Epithelial cell of prostate (primary cell): ENCODE results near the gene BCAP31.
"Not testable (repeated sequence)": the region's sequence is repeated elsewhere in the genome, so short reads cannot be mapped to it uniquely, and the experiment has no call there.

ENCODE experiments used
- DNase-seq: peaks from one replicate; pipeline ENCODE4 v3.0.0-alpha.2; 2011; ENCODE audit warnings: low read depth, low spot score
- H3K27ac ChIP-seq: fragments of 450-650 bp; 2 replicates; pipeline ENCODE4 v1.5.1; 2017; ENCODE audit warnings: mild to moderate bottlenecking

Gene BCAP31

DNA sequence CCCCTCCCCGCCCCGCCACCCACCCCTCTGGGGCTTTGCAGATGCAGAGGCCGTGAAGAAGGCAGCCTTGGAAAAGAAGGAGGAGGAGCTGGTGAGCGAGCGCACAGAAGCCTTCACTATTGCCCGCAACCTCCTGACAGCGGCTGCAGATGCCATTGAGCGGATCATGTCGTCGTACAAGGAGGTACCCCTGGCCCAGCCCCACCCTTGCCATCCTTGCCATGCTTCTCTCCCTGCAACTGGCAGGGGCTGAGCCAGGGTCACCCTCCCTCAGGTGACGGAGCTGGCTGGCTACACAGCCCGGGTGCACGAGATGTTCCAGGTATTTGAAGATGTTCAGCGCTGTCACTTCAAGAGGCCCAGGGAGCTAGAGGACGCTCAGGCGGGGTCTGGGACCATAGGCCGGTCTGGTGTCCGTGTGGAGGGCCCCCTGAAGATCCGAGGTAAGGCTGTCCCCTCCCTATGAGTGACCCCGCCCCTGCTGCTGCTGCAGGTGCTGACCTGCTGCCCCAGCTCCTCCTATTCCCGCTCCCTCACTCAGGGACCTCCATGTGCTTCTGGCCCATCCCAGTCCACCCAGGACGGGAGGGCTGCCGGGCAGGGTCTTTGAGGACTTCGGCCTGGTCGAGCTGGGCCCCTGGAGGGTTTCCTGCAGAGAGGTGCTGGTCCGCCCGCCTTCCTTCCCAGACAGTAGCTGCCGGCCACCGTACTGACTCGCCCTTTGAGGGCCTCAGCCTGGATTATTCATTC, 12.1 kb upstream of the BCAP31 start:
- no peak overlapping the region for H3K27ac ChIP-seq
- DNase-seq = no peak

DNA sequence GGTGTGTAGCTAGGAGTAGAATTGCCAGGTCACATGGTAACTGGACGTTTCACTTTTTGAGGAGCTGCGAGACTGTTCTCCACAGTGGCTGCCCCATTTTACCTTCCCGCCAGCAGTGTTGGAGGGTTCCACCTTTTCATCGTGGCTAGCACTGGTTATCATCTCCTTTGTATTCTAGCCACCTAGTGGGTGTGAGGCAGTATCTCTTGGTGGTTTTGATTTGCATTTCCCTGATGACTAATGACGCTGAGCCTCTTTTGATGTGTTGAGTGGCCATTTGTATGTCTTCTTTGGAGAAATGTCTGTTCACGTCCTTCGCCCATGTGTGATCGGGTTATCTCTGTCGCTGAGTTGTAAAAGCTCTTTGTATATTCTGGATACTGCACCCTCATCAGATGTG, 11.1 kb upstream of the BCAP31 start:
- no peak overlapping the region for H3K27ac ChIP-seq
- no peak for DNase-seq

- DNase-seq = no peak
Measured at GRCh38 chrX:153734871-153735270, 10.7 kb upstream of the BCAP31 start.

DNA sequence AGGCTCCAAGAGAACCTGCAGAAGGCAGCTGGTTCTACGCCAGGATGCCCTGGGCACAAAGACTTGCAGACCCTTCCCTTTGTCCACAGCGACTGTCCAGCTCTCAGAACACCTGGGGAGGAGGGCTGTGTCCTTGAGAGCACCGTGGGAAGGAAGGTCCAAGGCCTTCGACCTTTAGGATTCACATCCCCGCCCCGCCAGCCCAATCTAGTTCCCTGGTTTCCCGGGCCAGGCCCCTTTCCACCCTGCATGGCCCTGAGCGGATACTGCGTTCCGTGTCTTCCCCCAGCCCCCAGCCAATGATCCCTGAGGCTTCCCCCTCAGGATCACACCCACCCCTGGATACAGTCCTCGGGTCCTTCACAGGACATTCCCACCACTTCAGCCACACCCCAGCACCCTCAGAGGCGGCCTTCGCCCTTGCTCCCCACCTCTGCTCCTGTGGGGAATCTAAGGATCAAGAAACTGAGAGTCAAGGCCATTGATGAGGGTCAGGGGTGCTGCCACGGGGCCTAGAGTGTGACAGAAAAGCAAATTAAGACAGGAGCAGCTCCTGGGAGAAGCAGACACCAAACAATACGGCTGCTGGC, 9.6 kb upstream of the BCAP31 start:
- DNase-seq = no peak
- no peak overlapping the region for H3K27ac ChIP-seq

More at GRCh38 chrX:153734871-153735270, 10.7 kb upstream of the BCAP31 start:
- no peak overlapping the region for H3K27ac ChIP-seq

DNA sequence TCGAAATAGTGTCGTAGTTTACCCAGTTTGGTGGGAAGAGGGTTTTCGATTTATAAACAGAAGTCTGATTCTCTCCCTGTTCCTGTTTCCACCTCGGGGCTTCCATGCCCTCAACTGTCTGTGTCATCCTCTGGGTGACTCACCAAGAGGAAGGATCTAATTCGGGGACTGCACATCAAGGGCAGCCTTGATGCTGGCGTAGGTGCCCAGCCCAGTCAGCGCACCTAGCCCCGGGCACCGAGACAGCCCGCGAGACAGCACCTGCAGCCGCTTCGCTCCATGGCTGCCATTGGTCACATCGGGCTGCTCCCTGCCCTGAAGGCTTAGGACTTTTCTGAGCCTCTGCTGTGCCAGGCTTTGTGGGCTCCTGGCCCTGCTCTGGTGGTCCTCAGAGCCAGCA, 8.2 kb upstream of the BCAP31 start:
- DNase-seq = no peak
- no peak overlapping the region for H3K27ac ChIP-seq

DNA sequence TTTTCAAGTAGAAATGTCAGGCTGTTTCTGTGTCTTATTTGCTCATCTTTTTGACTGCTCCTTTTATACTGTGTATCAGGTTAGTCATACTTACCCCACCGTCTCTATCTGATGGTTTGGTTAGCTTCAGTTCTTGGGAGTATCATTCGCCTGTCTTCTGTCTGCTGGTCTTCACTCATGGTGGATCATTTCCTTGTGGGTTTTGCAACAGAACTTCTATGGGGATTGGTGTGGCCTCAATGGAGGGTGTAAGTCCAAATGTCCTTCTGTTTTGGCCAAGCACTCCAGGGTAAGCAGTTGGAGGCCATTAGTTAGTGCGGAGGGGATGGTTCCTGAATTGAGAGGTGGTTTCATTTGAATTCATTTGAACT, 7.6 kb upstream of the BCAP31 start:
- no peak overlapping the region for H3K27ac ChIP-seq
- DNase-seq = no peak

DNA sequence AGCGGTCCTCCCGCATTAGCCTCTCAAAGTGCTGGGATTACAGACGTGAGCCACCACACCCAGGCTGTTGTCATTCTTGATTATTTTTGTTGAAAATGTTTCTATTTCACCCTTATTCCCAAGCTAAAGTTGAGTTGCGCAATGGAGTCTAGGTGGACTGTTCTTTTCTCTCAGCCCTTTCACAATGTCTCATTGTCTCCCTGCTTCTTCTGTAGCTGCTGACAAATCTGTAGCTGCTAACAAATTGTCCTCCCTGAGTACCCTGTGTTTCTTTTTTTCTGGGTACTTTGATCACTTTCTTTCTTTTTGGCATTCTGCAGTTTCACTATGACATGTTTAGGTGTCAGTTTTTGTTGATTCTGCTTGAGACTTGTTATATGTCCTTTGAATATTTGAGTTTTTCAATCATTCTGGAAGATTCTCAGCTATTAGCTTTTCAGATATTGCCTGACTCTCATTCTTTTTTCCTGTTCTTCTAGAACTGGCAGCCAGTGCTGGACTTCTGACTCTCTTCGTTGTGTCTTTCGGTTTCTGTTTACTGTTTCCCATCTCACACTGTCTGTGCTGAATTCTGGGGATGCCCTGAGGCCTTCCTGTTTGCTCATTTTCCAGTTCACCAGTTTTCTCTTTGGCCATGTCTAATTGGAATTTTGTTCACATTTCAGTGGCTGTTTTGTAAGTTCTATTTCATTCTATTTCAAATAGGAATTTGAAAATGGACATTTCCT, 7.1 kb upstream of the BCAP31 start:
- no peak overlapping the region for H3K27ac ChIP-seq

DNA sequence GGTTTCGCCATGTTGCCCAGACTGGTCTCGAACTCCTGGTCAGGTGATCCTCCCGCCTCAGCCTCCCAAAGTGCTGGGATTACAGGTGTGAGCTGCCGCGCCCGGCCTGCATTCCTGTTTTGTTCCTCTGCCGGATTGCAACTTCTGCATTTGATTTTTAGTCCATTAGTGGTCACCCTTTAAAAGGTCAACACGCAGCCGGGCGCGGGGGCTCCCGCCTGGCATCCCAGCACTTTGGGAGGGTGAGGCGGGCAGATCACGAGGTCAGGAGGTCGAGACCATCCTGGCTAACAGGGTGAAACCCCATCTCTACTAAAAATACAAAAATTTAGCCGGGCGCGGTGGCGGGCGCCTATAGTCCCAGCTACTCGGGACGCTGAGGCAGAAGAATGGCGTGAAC, 5.9 kb upstream of the BCAP31 start:
- not testable (repeated sequence) for H3K27ac ChIP-seq, DNase-seq

More for the DNA sequence above, 7.1 kb upstream of the BCAP31 start:
- DNase-seq = no peak

DNA sequence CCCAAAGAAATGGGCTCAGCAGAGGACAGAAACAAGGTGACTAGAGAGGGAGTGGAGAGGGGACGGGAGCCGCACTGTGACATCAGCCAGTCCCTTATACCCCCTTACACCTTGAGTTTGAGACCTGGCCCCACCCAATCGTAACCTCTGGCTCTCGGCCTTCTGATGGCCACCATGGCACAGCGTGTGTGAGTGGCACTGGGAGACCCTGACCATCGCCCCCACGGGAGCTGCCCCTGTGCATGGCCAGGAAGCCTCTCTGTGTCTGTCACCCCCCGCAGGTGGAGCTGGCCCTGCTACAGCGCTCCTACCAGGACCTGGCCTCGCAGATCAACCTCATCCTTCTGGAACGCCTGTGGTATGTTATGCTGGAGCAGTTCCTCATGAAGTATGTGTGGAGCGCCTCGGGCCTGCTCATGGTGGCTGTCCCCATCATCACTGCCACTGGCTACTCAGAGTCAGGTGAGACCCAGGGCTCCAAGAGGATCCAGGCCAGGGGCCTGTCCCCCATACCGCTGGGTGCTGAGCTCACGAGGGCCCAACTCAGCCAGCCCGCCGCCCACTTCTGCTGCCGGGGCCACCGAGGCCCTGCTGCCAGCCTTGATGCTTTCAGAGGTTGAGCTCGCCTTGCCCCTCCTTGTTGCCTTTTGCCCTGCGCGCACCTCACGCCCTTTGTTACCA, 4.9 kb upstream of the BCAP31 start:
- DNase-seq = no peak
- H3K27ac ChIP-seq = no peak overlapping the region

GRCh38 chrX:153728095-153728494, 3.9 kb upstream of the BCAP31 start:
- no peak overlapping the region for H3K27ac ChIP-seq
- no peak for DNase-seq

- peak overlapping the region; percentile 17 for H3K27ac ChIP-seq
- DNase-seq = no peak
Measured at GRCh38 chrX:153727123-153727931, 3.1 kb upstream of the BCAP31 start.

DNA sequence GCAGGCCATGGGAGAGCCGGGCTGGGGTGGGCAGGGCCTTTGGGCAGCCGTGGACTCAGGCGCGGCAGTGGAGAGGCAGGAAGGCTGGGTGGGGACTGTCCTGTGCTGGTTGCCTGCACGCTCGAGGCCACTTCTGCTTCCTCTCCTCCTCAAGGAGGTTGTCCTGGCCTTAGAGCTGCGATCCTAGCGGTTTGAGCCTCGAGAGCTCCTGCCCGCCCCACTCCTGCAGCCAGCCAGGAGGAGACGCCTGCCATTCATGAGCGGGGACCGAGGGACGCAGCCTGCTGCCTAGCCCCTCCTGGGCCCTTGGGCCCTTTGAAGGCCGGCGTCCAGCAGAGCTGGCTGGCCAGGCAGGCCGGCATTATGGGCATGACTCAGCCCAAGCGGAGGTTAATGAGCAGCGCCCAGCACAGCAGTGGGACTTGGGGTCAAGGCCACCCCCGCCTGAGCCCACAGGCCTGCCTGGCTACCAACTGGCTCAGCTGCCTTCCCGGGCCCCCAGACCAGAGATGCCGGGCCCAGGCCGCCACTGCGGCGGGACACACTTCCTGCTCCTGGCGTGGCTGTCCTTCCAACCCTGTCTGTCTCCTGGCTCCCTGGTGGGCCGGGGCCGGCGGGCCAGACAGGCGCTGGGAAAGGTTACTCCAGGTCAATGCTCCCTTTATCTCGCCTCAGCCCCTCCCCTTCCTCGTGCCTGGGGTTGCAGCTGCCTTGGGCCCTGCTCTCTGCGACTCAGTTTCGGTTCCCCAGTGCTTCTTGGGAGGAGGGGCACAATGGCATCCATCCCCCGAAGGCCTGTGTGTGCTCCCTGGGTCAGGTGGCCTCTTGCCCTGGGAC, 2.3 kb upstream of the BCAP31 start:
- H3K27ac ChIP-seq = peak overlapping the region; percentile 17
- no peak for DNase-seq

DNA sequence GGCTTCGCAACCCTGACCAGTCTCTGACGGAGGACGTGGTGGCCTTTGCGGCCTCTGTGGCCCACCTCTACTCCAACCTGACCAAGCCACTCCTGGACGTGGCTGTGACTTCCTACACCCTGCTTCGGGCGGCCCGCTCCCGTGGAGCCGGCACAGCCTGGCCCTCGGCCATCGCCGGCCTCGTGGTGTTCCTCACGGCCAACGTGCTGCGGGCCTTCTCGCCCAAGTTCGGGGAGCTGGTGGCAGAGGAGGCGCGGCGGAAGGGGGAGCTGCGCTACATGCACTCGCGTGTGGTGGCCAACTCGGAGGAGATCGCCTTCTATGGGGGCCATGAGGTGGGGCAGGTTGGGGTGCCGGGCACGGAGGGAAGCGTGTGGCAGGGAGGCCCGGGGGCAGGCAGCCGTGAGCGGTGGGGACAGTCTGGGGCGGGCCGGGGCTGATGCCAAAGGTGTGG, 1.7 kb upstream of the BCAP31 start:
- H3K27ac ChIP-seq = no peak overlapping the region
- DNase-seq = no peak

GRCh38 chrX:153725039-153725831, 1.0 kb upstream of the BCAP31 start:
- H3K27ac ChIP-seq = peak overlapping the region; percentile 92
- no peak for DNase-seq

DNA sequence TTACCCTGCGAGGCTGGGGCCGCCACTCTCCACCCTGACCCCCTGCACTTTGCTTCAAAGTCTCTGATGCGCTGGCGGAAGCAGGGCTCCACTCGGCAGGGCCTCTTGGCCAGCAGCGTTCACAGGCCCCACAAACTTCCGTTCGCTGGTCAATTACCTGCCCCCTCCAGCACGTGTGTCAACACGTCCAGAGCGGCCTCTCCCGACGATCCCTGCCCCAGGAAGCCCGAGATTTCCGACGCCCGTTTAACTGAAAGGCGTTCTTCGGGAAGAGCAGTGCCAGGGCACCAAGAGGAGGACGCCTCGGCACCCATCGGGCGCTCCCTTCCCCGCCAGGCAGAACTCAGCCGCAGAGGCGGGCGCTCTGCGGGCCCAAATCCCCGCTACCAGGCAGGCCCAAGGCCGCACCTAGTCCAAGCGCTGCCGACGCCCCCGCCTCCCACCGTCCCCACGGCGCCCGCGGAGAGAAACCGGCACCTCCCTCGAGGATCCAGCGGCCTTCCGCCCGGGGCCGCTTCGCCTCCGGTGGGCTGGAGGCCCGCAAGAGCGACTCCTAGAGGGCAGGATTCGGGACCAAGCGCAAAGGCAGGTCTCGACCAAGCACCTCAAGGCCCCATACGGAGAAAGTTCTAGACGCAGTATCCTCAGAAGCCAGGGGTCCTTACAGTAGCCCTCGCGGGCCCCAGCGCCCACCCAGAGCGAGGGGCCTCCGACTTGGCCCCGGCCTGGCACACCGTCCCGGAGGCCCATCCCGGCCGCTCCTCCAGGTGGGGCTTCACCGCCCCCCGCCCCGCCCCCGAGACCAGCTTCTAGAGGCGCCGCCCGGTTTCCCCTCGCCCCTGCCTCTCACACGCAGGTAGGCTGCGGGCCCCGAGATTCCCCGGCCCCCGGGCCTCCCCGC, 586 bp downstream of the BCAP31 start:
- no peak for DNase-seq
- peak overlapping the region; percentile 92 for H3K27ac ChIP-seq

- DNase-seq = no peak
Measured at GRCh38 chrX:153722704-153723350, 1.4 kb downstream of the BCAP31 start.

GRCh38 chrX:153719701-153720100, 4.5 kb downstream of the BCAP31 start:
- no peak for DNase-seq

More at GRCh38 chrX:153722704-153723350, 1.4 kb downstream of the BCAP31 start:
- peak overlapping the region; percentile 92 for H3K27ac ChIP-seq

More at GRCh38 chrX:153719701-153720100, 4.5 kb downstream of the BCAP31 start:
- H3K27ac ChIP-seq = no peak overlapping the region
